ENCODE results near the gene BAAT.

DNA sequence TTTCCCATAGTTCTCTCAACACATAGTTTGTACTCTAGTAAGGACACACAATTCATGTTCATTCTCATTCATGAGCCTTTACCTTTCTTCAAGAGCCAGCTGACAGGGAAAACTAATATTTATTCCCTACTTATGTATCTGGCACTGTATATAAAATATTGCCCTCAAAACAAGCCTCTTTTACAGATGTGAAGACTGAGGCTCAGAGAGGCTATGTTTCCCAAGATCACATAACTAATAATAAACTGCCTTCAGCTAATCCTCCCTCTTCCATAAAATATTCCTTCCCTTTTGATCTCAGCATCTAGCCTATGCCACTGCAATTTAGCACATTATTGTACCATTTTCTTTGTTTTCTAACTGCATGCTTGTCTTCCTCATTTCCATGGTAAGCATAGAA, 32.6 kb upstream of the BAAT start:
- TF ChIP-seq, protein P1, sequence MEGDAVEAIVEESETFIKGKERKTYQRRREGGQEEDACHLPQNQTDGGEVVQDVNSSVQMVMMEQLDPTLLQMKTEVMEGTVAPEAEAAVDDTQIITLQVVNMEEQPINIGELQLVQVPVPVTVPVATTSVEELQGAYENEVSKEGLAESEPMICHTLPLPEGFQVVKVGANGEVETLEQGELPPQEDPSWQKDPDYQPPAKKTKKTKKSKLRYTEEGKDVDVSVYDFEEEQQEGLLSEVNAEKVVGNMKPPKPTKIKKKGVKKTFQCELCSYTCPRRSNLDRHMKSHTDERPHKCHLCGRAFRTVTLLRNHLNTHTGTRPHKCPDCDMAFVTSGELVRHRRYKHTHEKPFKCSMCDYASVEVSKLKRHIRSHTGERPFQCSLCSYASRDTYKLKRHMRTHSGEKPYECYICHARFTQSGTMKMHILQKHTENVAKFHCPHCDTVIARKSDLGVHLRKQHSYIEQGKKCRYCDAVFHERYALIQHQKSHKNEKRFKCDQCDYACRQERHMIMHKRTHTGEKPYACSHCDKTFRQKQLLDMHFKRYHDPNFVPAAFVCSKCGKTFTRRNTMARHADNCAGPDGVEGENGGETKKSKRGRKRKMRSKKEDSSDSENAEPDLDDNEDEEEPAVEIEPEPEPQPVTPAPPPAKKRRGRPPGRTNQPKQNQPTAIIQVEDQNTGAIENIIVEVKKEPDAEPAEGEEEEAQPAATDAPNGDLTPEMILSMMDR (IDR thresholded peaks at IDR 0.05; ENCODE audit: insufficient read depth, low read length, poor library complexity, severe bottlenecking), result no peak
- no peak for TF ChIP-seq EZH2phosphoT487 (conservative IDR thresholded peaks at IDR 0.05; ENCODE audit: low read length)

Data from SU-DHL-6 (cell line).